ENCODE results near the gene MYO7B.

Gene MYO7B

GRCh38 chr2:127577503-127577902, 42.0 kb downstream of the MYO7B start:
- Histone ChIP-seq H3K27ac (replicated peaks) (no peak overlapping the region), H3K4me3 (replicated peaks; ENCODE audit: insufficient read depth, low read length) (no peak overlapping the region), H3K27me3 (ENCODE audit: insufficient read depth, poor library complexity, severe bottlenecking) (no peaks in the 10 kb centered on the region)
- TF ChIP-seq GABPA (IDR thresholded peaks at IDR 0.05; ENCODE audit: low read depth) (no peak), POLR2AphosphoS5 (IDR thresholded peaks at IDR 0.05; ENCODE audit: low read depth) (no peak), SPI1 (IDR thresholded peaks at IDR 0.05; ENCODE audit: borderline replicate concordance, low read depth) (no peak)
- TF ChIP-seq, protein P1, sequence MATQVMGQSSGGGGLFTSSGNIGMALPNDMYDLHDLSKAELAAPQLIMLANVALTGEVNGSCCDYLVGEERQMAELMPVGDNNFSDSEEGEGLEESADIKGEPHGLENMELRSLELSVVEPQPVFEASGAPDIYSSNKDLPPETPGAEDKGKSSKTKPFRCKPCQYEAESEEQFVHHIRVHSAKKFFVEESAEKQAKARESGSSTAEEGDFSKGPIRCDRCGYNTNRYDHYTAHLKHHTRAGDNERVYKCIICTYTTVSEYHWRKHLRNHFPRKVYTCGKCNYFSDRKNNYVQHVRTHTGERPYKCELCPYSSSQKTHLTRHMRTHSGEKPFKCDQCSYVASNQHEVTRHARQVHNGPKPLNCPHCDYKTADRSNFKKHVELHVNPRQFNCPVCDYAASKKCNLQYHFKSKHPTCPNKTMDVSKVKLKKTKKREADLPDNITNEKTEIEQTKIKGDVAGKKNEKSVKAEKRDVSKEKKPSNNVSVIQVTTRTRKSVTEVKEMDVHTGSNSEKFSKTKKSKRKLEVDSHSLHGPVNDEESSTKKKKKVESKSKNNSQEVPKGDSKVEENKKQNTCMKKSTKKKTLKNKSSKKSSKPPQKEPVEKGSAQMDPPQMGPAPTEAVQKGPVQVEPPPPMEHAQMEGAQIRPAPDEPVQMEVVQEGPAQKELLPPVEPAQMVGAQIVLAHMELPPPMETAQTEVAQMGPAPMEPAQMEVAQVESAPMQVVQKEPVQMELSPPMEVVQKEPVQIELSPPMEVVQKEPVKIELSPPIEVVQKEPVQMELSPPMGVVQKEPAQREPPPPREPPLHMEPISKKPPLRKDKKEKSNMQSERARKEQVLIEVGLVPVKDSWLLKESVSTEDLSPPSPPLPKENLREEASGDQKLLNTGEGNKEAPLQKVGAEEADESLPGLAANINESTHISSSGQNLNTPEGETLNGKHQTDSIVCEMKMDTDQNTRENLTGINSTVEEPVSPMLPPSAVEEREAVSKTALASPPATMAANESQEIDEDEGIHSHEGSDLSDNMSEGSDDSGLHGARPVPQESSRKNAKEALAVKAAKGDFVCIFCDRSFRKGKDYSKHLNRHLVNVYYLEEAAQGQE (IDR thresholded peaks at IDR 0.05; ENCODE audit: insufficient replicate concordance, low read depth): no peak
- TF ChIP-seq, protein P2, sequence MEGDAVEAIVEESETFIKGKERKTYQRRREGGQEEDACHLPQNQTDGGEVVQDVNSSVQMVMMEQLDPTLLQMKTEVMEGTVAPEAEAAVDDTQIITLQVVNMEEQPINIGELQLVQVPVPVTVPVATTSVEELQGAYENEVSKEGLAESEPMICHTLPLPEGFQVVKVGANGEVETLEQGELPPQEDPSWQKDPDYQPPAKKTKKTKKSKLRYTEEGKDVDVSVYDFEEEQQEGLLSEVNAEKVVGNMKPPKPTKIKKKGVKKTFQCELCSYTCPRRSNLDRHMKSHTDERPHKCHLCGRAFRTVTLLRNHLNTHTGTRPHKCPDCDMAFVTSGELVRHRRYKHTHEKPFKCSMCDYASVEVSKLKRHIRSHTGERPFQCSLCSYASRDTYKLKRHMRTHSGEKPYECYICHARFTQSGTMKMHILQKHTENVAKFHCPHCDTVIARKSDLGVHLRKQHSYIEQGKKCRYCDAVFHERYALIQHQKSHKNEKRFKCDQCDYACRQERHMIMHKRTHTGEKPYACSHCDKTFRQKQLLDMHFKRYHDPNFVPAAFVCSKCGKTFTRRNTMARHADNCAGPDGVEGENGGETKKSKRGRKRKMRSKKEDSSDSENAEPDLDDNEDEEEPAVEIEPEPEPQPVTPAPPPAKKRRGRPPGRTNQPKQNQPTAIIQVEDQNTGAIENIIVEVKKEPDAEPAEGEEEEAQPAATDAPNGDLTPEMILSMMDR (IDR thresholded peaks at IDR 0.05; ENCODE audit: insufficient read depth, low read length): no peak
- no peak for DNase-seq (ENCODE audit: low read depth in 1 of 2, low spot score in 1 of 2)

GRCh38 chr2:127577973-127578372, 42.5 kb downstream of the MYO7B start:
- DNase-seq (ENCODE audit: low read depth in 1 of 2, low spot score in 1 of 2): no peak
- Histone ChIP-seq H3K4me3 (replicated peaks; ENCODE audit: insufficient read depth, low read length) (no peak overlapping the region), H3K27ac (replicated peaks) (no peak overlapping the region), H3K27me3 (ENCODE audit: insufficient read depth, poor library complexity, severe bottlenecking) (no peaks in the 10 kb centered on the region)
- TF ChIP-seq, protein P2 (IDR thresholded peaks at IDR 0.05; ENCODE audit: insufficient read depth, low read length): no peak
- TF ChIP-seq POLR2AphosphoS5 (IDR thresholded peaks at IDR 0.05; ENCODE audit: low read depth): no peak
- TF ChIP-seq SPI1 (IDR thresholded peaks at IDR 0.05; ENCODE audit: borderline replicate concordance, low read depth): no peak

- Histone ChIP-seq H3K4me3 (replicated peaks; ENCODE audit: insufficient read depth, low read length) (no peak overlapping the region), H3K27ac (replicated peaks) (no peak overlapping the region), H3K27me3 (ENCODE audit: insufficient read depth, poor library complexity, severe bottlenecking) (no peaks in the 10 kb centered on the region)
- DNase-seq (ENCODE audit: low read depth in 1 of 2, low spot score in 1 of 2): no peak
- no peak for TF ChIP-seq SPI1 (IDR thresholded peaks at IDR 0.05; ENCODE audit: borderline replicate concordance, low read depth)
- TF ChIP-seq, protein P2 (IDR thresholded peaks at IDR 0.05; ENCODE audit: insufficient read depth, low read length): no peak
- TF ChIP-seq, protein P1 (IDR thresholded peaks at IDR 0.05; ENCODE audit: insufficient replicate concordance, low read depth): no peak
Observed at GRCh38 chr2:127578411-127578810, 42.9 kb downstream of the MYO7B start.

DNA sequence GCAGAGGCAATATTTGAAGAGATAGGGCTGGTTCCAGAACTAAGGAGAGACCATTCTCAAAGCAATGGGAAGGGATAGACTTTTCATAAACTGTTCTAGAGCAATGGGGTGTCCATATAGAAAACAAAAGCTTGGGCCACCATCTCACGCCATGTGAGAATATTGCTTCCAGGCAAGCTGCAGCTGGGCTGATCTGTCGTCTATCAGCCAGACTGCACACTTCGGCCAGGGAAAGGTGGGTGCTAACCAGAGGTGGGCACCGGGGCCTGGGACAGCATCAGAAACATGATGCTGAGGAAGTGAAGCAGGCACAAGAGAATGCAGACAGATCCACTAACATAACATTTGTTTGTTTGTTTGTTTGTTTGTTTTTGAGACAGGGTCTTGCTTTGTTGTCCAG, 43.7 kb downstream of the MYO7B start:
- TF ChIP-seq SPI1 (IDR thresholded peaks at IDR 0.05; ENCODE audit: borderline replicate concordance, low read depth) (no peak), POLR2AphosphoS5 (IDR thresholded peaks at IDR 0.05; ENCODE audit: low read depth) (no peak)
- TF ChIP-seq, protein P2 (IDR thresholded peaks at IDR 0.05; ENCODE audit: insufficient read depth, low read length): no peak
- Histone ChIP-seq H3K27ac (replicated peaks) (no peak overlapping the region), H3K4me3 (replicated peaks; ENCODE audit: insufficient read depth, low read length) (no peak overlapping the region), H3K27me3 (ENCODE audit: insufficient read depth, poor library complexity, severe bottlenecking) (no peaks in the 10 kb centered on the region)
- DNase-seq (ENCODE audit: low read depth in 1 of 2, low spot score in 1 of 2): no peak
